ENCODE results near the gene FAM234B.

Gene FAM234B

GRCh38 chr12:13102461-13103195, 58.4 kb downstream of the FAM234B start:
- no peaks in the 10 kb centered on the region for H3K27me3 ChIP-seq (ENCODE audit: insufficient read depth, low read length, poor library complexity)
- no peak for DNase-seq
- H4K5ac ChIP-seq (ENCODE audit: low read length) = no peak overlapping the region
- no peak overlapping the region for H3K4me2 ChIP-seq (ENCODE audit: low read length)
- H4K8ac ChIP-seq (ENCODE audit: low read depth, low read length) = no peak overlapping the region
- no peak overlapping the region for H3K23ac ChIP-seq (ENCODE audit: low read length)
- no peak overlapping the region for H2BK120ac ChIP-seq (ENCODE audit: low read depth, low read length)
- WGBS (ENCODE audit: extremely low coverage, insufficient coverage, low lambda C conversion rate) = no CpG with 5 or more reads among the region's 7 CpGs
- H2BK5ac ChIP-seq (ENCODE audit: low read length) = no peak overlapping the region
- H3K4me1 ChIP-seq (ENCODE audit: control insufficient read depth, low read depth, low read length) = peaks cover 7% of the 10 kb centered on the region
- H3K18ac ChIP-seq (ENCODE audit: low read length) = no peak overlapping the region
- H2BK15ac ChIP-seq (replicated peaks; ENCODE audit: low read depth) = no peak overlapping the region
- no peaks in the 10 kb centered on the region for H3K79me2 ChIP-seq (ENCODE audit: control insufficient read depth, insufficient read depth, low read length)
- no peak overlapping the region for H3K4me3 ChIP-seq (ENCODE audit: low read length)
- H3K56ac ChIP-seq (ENCODE audit: low read length) = peak overlapping the region; percentile 1
- no peaks in the 10 kb centered on the region for H3K79me1 ChIP-seq (ENCODE audit: low read length)
- no peak overlapping the region for H3K4ac ChIP-seq (ENCODE audit: low read depth, low read length)
- no peak overlapping the region for H2AK5ac ChIP-seq (ENCODE audit: low read length)
- H3K27ac ChIP-seq (ENCODE audit: low read depth, low read length) = no peak overlapping the region
- H3K36me3 ChIP-seq (ENCODE audit: control insufficient read depth, insufficient read depth, low read length) = no peaks in the 10 kb centered on the region
- no peak overlapping the region for H3K9ac ChIP-seq (ENCODE audit: low read length)

- H3K4me1 ChIP-seq (ENCODE audit: control insufficient read depth, low read depth, low read length) = peaks cover 7% of the 10 kb centered on the region
- no peak within 1 kb of the TSS for H3K9ac ChIP-seq (ENCODE audit: low read length)
- H3K27ac ChIP-seq (ENCODE audit: low read depth, low read length) = no peak within 1 kb of the TSS
- H2BK5ac ChIP-seq (ENCODE audit: low read length) = no peak within 1 kb of the TSS
- no peaks in the 10 kb centered on the region for H3K27me3 ChIP-seq (ENCODE audit: insufficient read depth, low read length, poor library complexity)
- no peak within 1 kb of the TSS for H2BK15ac ChIP-seq (replicated peaks; ENCODE audit: low read depth)
- no peak within 1 kb of the TSS for H3K4ac ChIP-seq (ENCODE audit: low read depth, low read length)
- no peaks in the 10 kb centered on the region for H3K36me3 ChIP-seq (ENCODE audit: control insufficient read depth, insufficient read depth, low read length)
- WGBS (ENCODE audit: extremely low coverage, insufficient coverage, low lambda C conversion rate) = no CpG with 5 or more reads among the region's 8 CpGs
- DNase-seq = no peak
- no peak within 1 kb of the TSS for H4K5ac ChIP-seq (ENCODE audit: low read length)
- no peak within 1 kb of the TSS for H3K4me3 ChIP-seq (ENCODE audit: low read length)
- no peak within 1 kb of the TSS for H3K4me2 ChIP-seq (ENCODE audit: low read length)
- no peak within 1 kb of the TSS for H2BK120ac ChIP-seq (ENCODE audit: low read depth, low read length)
- H3K79me1 ChIP-seq (ENCODE audit: low read length) = no peaks in the 10 kb centered on the region
- H3K56ac ChIP-seq (ENCODE audit: low read length) = peak within 1 kb of the TSS; percentile 1
- H3K18ac ChIP-seq (ENCODE audit: low read length) = no peak within 1 kb of the TSS
- no peak within 1 kb of the TSS for H4K8ac ChIP-seq (ENCODE audit: low read depth, low read length)
- no peak within 1 kb of the TSS for H3K23ac ChIP-seq (ENCODE audit: low read length)
- no peak within 1 kb of the TSS for H2AK5ac ChIP-seq (ENCODE audit: low read length)
- H3K79me2 ChIP-seq (ENCODE audit: control insufficient read depth, insufficient read depth, low read length) = no peaks in the 10 kb centered on the region
These were observed 59.3 kb downstream of the FAM234B start, which contains the start of gene GSG1 for GRCh38 chr12:13103391-13104033. Gene GSG1, minus strand, starts transcription at chr12:13103667. Its CDS starts 155 bp downstream, at chr12:13103512.

GRCh38 chr12:13104409-13104808, 60.2 kb downstream of the FAM234B start:
- Histone ChIP-seq H4K5ac (ENCODE audit: low read length) (no peak overlapping the region), H3K23ac (ENCODE audit: low read length) (no peak overlapping the region), H4K8ac (ENCODE audit: low read depth, low read length) (no peak overlapping the region), H3K4me1 (ENCODE audit: control insufficient read depth, low read depth, low read length) (peaks cover 6% of the 10 kb centered on the region), H3K4me2 (ENCODE audit: low read length) (no peak overlapping the region), H3K79me2 (ENCODE audit: control insufficient read depth, insufficient read depth, low read length) (no peaks in the 10 kb centered on the region), H3K56ac (ENCODE audit: low read length) (no peak overlapping the region), H2BK5ac (ENCODE audit: low read length) (no peak overlapping the region), H3K36me3 (ENCODE audit: control insufficient read depth, insufficient read depth, low read length) (no peaks in the 10 kb centered on the region), H3K9ac (ENCODE audit: low read length) (no peak overlapping the region), H3K18ac (ENCODE audit: low read length) (no peak overlapping the region), H3K4me3 (ENCODE audit: low read length) (no peak overlapping the region), H2BK120ac (ENCODE audit: low read depth, low read length) (no peak overlapping the region), H3K4ac (ENCODE audit: low read depth, low read length) (no peak overlapping the region), H3K79me1 (ENCODE audit: low read length) (no peaks in the 10 kb centered on the region), H3K27ac (ENCODE audit: low read depth, low read length) (no peak overlapping the region), H2AK5ac (ENCODE audit: low read length) (no peak overlapping the region), H3K27me3 (ENCODE audit: insufficient read depth, low read length, poor library complexity) (no peaks in the 10 kb centered on the region), H2BK15ac (replicated peaks; ENCODE audit: low read depth) (no peak overlapping the region)
- DNase-seq = no peak
- no CpG with 5 or more reads among the region's 3 CpGs for WGBS (ENCODE audit: extremely low coverage, insufficient coverage, low lambda C conversion rate)

- Histone ChIP-seq H3K4me2 (ENCODE audit: low read length) (no peak overlapping the region), H3K27me3 (ENCODE audit: insufficient read depth, low read length, poor library complexity) (no peaks in the 10 kb centered on the region), H3K4ac (ENCODE audit: low read depth, low read length) (no peak overlapping the region), H3K4me3 (ENCODE audit: low read length) (no peak overlapping the region), H3K79me2 (ENCODE audit: control insufficient read depth, insufficient read depth, low read length) (no peaks in the 10 kb centered on the region), H3K18ac (ENCODE audit: low read length) (no peak overlapping the region), H3K4me1 (ENCODE audit: control insufficient read depth, low read depth, low read length) (no peaks in the 10 kb centered on the region), H2BK120ac (ENCODE audit: low read depth, low read length) (no peak overlapping the region), H3K9ac (ENCODE audit: low read length) (no peak overlapping the region), H3K36me3 (ENCODE audit: control insufficient read depth, insufficient read depth, low read length) (no peaks in the 10 kb centered on the region), H3K56ac (ENCODE audit: low read length) (no peak overlapping the region), H3K79me1 (ENCODE audit: low read length) (no peaks in the 10 kb centered on the region), H2AK5ac (ENCODE audit: low read length) (no peak overlapping the region), H2BK5ac (ENCODE audit: low read length) (no peak overlapping the region), H4K5ac (ENCODE audit: low read length) (no peak overlapping the region), H2BK15ac (replicated peaks; ENCODE audit: low read depth) (no peak overlapping the region), H3K23ac (ENCODE audit: low read length) (no peak overlapping the region), H3K27ac (ENCODE audit: low read depth, low read length) (no peak overlapping the region), H4K8ac (ENCODE audit: low read depth, low read length) (no peak overlapping the region)
- no CpG with 5 or more reads among the region's 1 CpG for WGBS (ENCODE audit: extremely low coverage, insufficient coverage, low lambda C conversion rate)
- DNase-seq = no peak
These were observed 61.6 kb downstream of the FAM234B start for GRCh38 chr12:13105781-13106180.

GRCh38 chr12:13106666-13107065, 62.5 kb downstream of the FAM234B start:
- no peak overlapping the region for H3K4me3 ChIP-seq (ENCODE audit: low read length)
- no peak overlapping the region for H3K27ac ChIP-seq (ENCODE audit: low read depth, low read length)
- no peak overlapping the region for H2BK5ac ChIP-seq (ENCODE audit: low read length)
- H3K79me2 ChIP-seq (ENCODE audit: control insufficient read depth, insufficient read depth, low read length) = no peaks in the 10 kb centered on the region
- no peak overlapping the region for H3K4me2 ChIP-seq (ENCODE audit: low read length)
- DNase-seq = no peak
- no peak overlapping the region for H3K56ac ChIP-seq (ENCODE audit: low read length)
- no peak overlapping the region for H4K8ac ChIP-seq (ENCODE audit: low read depth, low read length)
- no CpG with 5 or more reads among the region's 1 CpG for WGBS (ENCODE audit: extremely low coverage, insufficient coverage, low lambda C conversion rate)
- H3K4me1 ChIP-seq (ENCODE audit: control insufficient read depth, low read depth, low read length) = no peaks in the 10 kb centered on the region
- H3K9ac ChIP-seq (ENCODE audit: low read length) = no peak overlapping the region
- no peak overlapping the region for H3K23ac ChIP-seq (ENCODE audit: low read length)
- H3K18ac ChIP-seq (ENCODE audit: low read length) = no peak overlapping the region
- H2AK5ac ChIP-seq (ENCODE audit: low read length) = no peak overlapping the region
- no peaks in the 10 kb centered on the region for H3K79me1 ChIP-seq (ENCODE audit: low read length)
- no peaks in the 10 kb centered on the region for H3K36me3 ChIP-seq (ENCODE audit: control insufficient read depth, insufficient read depth, low read length)
- no peak overlapping the region for H2BK120ac ChIP-seq (ENCODE audit: low read depth, low read length)
- no peak overlapping the region for H4K5ac ChIP-seq (ENCODE audit: low read length)
- no peak overlapping the region for H2BK15ac ChIP-seq (replicated peaks; ENCODE audit: low read depth)
- H3K4ac ChIP-seq (ENCODE audit: low read depth, low read length) = no peak overlapping the region
- H3K27me3 ChIP-seq (ENCODE audit: insufficient read depth, low read length, poor library complexity) = no peaks in the 10 kb centered on the region

Data from mesendoderm (in vitro differentiated cells).